ENCODE measurements around the gene CD70. TPM values are rescaled to one million over a fixed set of nuclear protein-coding genes. Genes with fewer than 3 reads are reported as not detected.

CD70 gene
- total and polyA plus RNA-seq, 2 of the 8 experiments (the other 6 are each of a cell fraction or from before 2014, with no cell fraction given) = 1.3 to 12.0 TPM

GRCh38 chr19:6639439-6639838 lies 48.5 kb upstream of the CD70 start:
- Histone ChIP-seq H3K36me3 (ENCODE audit: control insufficient read depth in 2 of 4, insufficient read depth in 4 of 4, low read length in 3 of 4) (no peaks in the 10 kb centered on the region), H2AFZ (ENCODE audit: low read length) (no peak overlapping the region), H2BK12ac (ENCODE audit: low read depth, low read length) (no peak overlapping the region), H4K8ac (ENCODE audit: extremely low read depth, insufficient read depth, low read length) (no peak overlapping the region), H3K4ac (replicated peaks; ENCODE audit: insufficient read length, low read depth, low read length) (no peak overlapping the region), H2BK15ac (ENCODE audit: low read length) (no peak overlapping the region), H3K9me3 (ENCODE audit: insufficient read depth in 2 of 2, low read depth in 1 of 2, low read length in 1 of 2) (peaks cover 8 to 21% of the 10 kb centered on the region in 2 experiments; a peak in 2 of 4 replicates), H3K4me2 (ENCODE audit: insufficient read depth in 1 of 2, low read depth in 2 of 2, low read length in 2 of 2) (no peak overlapping the region), H3K18ac (ENCODE audit: extremely low read depth, low read length) (no peak overlapping the region), H2BK5ac (ENCODE audit: low read depth, low read length) (no peak overlapping the region), H3K27me3 (replicated peaks in 1 of 4; ENCODE audit: control insufficient read depth in 3 of 4, extremely low read depth in 1 of 4, insufficient read depth in 3 of 4, low read length in 3 of 4) (no peaks in the 10 kb centered on the region), H3K79me1 (ENCODE audit: low read depth, low read length) (no peaks in the 10 kb centered on the region), H3K9ac (replicated peaks in 1 of 4; ENCODE audit: extremely low read depth in 1 of 4, low read depth in 3 of 4, low read length in 3 of 4) (no peak overlapping the region), H3K14ac (ENCODE audit: insufficient read length) (no peak overlapping the region), H2BK20ac (ENCODE audit: low read length) (no peak overlapping the region), H3K79me2 (ENCODE audit: control insufficient read depth in 1 of 2, insufficient read depth in 2 of 2, low read length in 2 of 2) (no peaks in the 10 kb centered on the region), H4K20me1 (replicated peaks in 1 of 2; ENCODE audit: control insufficient read depth in 1 of 2, insufficient read depth in 2 of 2, low read length in 2 of 2) (no peaks in the 10 kb centered on the region), H3K27ac (ENCODE audit: low read depth, low read length) (no peak overlapping the region), H4K5ac (ENCODE audit: insufficient read length, low read depth, low read length) (no peak overlapping the region), H2AK5ac (ENCODE audit: low read depth, low read length) (no peak overlapping the region), H3K4me1 (replicated peaks in 1 of 4; ENCODE audit: control insufficient read depth in 3 of 4, insufficient read depth in 4 of 4, low read length in 3 of 4) (no peaks in the 10 kb centered on the region), H4K91ac (replicated peaks; ENCODE audit: insufficient read length, low read length) (no peak overlapping the region), H3K4me3 (ENCODE audit: extremely low read depth in 1 of 4, insufficient read depth in 2 of 4, low read depth in 3 of 4, low read length in 4 of 4) (no peak overlapping the region), H3K56ac (replicated peaks; ENCODE audit: insufficient read length, low read depth, low read length) (no peak overlapping the region), H2BK120ac (replicated peaks; ENCODE audit: low read depth, low read length) (no peak overlapping the region), H3K23me2 (ENCODE audit: low read depth, low read length) (no peaks in the 10 kb centered on the region), H3K23ac (ENCODE audit: insufficient read length) (no peak overlapping the region)
- TF ChIP-seq BCL11A (IDR thresholded peaks at IDR 0.05; ENCODE audit: low read depth in 2 of 2, low read length in 2 of 2) = no peak
- TF ChIP-seq NANOG (IDR thresholded peaks at IDR 0.05; ENCODE audit: insufficient read depth, low read depth, low read length, poor library complexity, severe bottlenecking) = no peak
- no peak for TF ChIP-seq SUZ12 (IDR thresholded peaks at IDR 0.05; ENCODE audit: low read length)
- no peak for TF ChIP-seq SIX5 (IDR thresholded peaks at IDR 0.05; ENCODE audit: low read depth, low read length)
- TF ChIP-seq CHD2 (IDR thresholded peaks at IDR 0.05; ENCODE audit: low read length) = no peak
- TF ChIP-seq EGR1 (IDR thresholded peaks at IDR 0.05; ENCODE audit: borderline replicate concordance, low read depth, low read length) = no peak
- no peak for TF ChIP-seq ZNF274 (IDR thresholded peaks at IDR 0.05; ENCODE audit: borderline replicate concordance, extremely low read depth, low read length)
- no peak for FAIRE-seq
- no peak for DNase-seq (ENCODE audit: low read depth in 1 of 2, low spot score in 2 of 2)
- POLR2A ChIA-PET (ENCODE audit: partially characterized antibody) = interaction anchor here (0.8 kb wide), 1 partner anchor 108 kb away, joined by 3 read pairs; the partner anchor contains the start of gene TNFSF9
- WGBS, 2 experiments (ENCODE audit: extremely low coverage in 1 of 2, insufficient coverage in 1 of 2, insufficient read length in 1 of 2, insufficient replicate concordance in 2 of 2, low coverage in 1 of 2, low lambda C conversion rate in 2 of 2, missing lambda C conversion rate in 1 of 2) = 82% methylated on average over 4 of the region's 4 CpGs; no CpG with 5 or more reads in 1 of the 2 experiments
- CTCF ChIA-PET (ENCODE audit: partially characterized antibody) = interaction anchor here (0.6 to 1.2 kb wide), 3 partner anchors 89 to 364 kb away, joined by 3 read pairs; no protein-coding TSS in a partner anchor
